Upper lobe of left lung (tissue), 4 donors: ENCODE measurements around the gene RAI14.

ENCODE experiments used
- CTCF ChIP-seq, 6 experiments: fragments of 450-650 bp in 4 of 6; fragments of 200-600 bp in 2 of 6; sonication (generic) in 2 of 6; IDR thresholded peaks; one replicate each; pipeline ENCODE4 v1.5.1; 2016 to 2019; ENCODE audit warnings: antibody characterized with exemption in 6 of 6
- POLR2A ChIP-seq, 4 donors: fragments of 450-650 bp; IDR thresholded peaks; one replicate each; pipeline ENCODE4 v1.5.1; 2016 to 2017; ENCODE audit warnings: antibody characterized with exemption in 4 of 4, mild to moderate bottlenecking in 2 of 4

GRCh38 chr5:34685485-34686165, 29.5 kb downstream of the RAI14 start:
- TF ChIP-seq CTCF (IDR thresholded peaks at IDR 0.05) (no peak), POLR2A (IDR thresholded peaks at IDR 0.05) (no peak)
